NCI-H526 (cell line): ENCODE results near the gene FCN1.

ENCODE experiments used
- DNase-seq, 2 experiments: peaks; one replicate each; lab custom pipeline; 2025; lab: John Stamatoyannopoulos, UW

The FCN1 gene

GRCh38 chr9:134951461-134951860 is 33.7 kb upstream of the FCN1 start:
- no peak for DNase-seq

DNA sequence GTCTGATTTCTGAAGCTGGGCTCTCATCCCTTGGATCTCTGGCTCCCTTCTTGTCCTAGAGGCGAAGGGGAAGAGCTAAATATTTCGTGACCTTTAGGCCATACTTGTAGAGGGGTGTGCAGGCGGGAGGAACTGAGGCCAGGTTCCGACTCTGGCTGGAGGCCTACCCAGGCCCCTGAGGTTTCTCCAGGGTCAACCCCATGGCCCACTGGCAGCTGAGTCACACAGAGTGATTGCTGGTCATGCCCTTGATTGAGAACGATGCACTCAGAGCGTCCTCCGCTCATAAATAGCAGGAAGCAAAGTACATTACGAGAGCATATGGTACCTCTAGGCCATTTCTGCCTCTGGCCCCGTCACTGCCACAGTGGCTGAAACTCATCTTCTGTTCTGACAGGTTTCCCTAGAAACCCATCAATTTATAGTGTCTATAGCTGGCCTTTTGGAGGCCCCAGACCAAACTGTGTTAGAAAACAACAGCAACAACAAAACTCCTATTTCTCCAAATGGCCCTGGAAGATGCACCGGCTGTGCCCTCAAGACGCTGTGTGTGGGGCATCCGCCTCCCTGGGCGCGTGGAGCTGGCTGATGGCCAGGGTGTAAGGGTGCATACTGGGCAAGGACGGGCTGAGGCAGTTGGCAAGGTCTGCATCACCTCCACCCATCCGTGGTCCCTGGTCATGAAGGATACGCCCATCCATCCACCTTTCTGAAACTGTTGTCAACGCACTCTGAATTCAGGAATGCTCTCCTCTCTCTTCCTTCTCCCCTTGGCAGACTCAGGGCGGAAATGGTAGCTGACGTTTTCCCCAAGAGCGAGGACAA is 32.9 kb upstream of the FCN1 start:
- no peak for DNase-seq

GRCh38 chr9:134949681-134950385 is 32.1 kb upstream of the FCN1 start:
- DNase-seq, result no peak

DNA sequence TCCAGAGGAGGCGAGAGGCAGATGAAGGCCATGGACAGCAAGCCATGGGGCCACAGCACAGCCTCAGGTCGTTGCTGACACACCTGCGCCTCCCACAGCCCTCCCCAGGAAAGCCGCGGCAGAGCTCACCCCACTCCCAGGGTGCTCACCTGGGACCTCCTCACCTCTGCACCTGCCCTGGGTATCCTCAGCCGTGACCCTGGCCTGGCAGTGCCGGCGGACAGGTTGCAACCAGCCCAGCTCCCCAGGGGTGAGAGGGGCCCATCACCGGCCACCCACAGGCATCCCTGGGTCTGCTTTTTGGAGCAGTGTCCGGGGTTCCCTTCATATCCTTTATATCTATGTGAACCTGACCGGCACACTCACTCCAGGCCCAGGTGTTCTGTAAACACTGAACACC is 30.4 kb upstream of the FCN1 start:
- DNase-seq, result no peak

- DNase-seq, result no peak
These were observed 29.7 kb upstream of the FCN1 start for GRCh38 chr9:134947265-134947955.

GRCh38 chr9:134946663-134947062 is 29.0 kb upstream of the FCN1 start:
- DNase-seq, result no peak

GRCh38 chr9:134945509-134946275 is 28.0 kb upstream of the FCN1 start:
- DNase-seq, result no peak

GRCh38 chr9:134944916-134945315 is 27.2 kb upstream of the FCN1 start:
- DNase-seq, result no peak

DNA sequence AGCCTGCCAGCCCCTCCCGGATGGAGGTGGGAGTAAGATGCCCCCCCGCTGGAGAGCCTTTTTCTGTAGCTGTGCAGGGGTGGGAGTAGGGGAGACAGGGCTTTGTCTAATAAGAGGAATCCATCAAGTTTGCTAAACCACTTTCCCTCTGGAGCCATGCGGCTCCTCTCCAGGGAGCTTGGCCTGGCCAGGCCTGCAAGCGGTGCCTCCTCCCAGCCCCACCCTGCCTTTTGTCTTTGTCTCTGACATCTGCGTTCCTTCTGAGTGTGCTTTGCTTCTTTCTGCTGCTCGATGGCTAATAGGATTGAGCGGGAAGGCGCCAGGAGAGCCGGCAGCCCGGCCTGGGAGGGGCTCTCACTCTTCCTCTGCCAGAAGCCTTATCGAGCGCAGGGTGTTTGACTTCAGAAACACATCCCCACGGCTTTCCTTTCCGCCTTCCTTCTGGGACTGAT is 26.7 kb upstream of the FCN1 start:
- DNase-seq, result peak in 1 of 2 experiments; percentile 35

GRCh38 chr9:134943836-134944235 is 26.1 kb upstream of the FCN1 start:
- DNase-seq, result no peak

GRCh38 chr9:134943411-134943810 is 25.7 kb upstream of the FCN1 start:
- no peak for DNase-seq

GRCh38 chr9:134942788-134943184 is 25.1 kb upstream of the FCN1 start:
- peak in 1 of 2 experiments; percentile 3 for DNase-seq

DNA sequence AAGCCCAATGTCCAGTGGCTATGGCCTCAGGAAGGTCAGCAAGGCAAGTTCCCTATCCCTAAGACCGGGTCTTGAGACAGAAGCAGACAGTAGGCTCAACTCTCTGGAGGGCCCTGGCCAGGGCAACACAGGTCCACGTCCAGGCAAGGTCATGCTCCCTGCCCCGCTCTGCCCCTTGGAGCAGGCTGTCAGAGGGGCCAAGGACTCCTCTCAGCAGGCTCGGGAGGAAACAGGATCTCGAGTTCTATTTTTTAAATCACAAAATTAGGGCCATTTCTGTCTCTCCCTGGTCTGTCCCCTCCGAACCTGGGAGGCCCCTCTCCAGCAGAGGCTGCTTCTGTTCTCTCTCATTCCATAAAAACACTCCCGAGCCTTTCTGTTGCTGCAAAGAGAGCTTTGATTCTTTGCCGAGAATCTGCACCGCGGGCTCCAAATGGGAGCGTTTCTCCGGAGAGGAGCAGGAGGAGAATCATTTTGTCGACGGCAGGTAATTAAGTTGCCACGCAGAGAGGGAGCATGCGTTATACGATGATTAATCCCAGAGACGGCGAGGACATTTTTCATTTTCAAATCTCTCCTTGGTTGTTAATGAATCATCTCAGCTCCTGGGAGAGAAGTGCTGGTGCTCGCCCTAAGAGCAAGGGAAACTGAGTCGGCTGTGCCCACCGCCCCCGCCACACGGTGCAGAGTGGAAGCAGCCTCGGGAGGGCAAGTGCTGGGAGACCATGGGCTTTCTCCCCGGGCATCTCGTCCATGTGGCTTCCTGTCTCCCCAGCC is 24.5 kb upstream of the FCN1 start:
- no peak for DNase-seq

DNA sequence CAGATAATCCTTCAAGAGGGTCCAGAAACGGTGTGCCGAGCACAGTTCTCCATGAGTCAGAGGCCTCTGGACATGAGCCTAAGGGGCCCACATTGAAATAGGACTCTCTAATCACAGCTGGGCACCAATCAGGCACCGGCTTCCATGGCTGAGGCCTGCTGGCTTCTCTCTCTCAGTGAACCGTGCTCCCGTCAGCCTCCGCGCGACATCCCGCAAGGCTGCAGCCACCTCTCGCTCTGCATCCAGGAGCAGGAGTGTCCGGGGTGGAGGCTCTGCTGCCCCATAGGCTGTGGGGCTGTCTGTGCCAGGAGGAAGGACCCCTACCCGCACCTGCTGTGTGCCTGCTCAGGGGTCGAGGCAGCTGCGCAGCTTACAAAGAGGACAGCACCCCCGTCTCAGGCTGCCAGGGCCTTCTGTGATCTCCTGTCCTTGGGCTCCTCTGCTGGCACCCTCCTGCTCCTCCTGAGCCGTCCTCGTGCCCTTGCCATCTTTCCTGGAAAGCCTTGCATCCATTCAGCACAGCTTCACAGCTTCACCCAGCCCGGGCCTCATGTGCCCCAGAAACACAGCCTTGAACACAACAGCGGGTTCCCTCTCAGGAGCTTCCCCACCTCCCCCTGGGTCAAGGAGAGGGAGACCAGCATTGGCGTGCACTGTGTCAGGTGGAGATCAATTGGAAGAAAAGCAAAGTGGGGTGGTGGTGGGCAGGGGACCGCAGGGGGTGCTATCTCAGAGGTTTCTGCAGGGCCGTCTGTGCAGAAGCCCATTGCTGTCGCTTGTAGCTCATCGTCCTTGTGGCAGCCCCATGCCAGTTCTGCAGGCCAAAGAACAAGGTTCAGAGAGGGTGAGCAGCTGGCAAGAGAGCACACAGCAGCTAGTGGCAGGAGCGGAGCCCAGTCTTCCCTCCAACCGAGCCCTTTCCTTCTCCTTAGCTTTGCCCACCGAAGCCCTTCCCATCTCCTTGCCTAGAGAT is 22.8 kb upstream of the FCN1 start:
- no peak for DNase-seq

DNA sequence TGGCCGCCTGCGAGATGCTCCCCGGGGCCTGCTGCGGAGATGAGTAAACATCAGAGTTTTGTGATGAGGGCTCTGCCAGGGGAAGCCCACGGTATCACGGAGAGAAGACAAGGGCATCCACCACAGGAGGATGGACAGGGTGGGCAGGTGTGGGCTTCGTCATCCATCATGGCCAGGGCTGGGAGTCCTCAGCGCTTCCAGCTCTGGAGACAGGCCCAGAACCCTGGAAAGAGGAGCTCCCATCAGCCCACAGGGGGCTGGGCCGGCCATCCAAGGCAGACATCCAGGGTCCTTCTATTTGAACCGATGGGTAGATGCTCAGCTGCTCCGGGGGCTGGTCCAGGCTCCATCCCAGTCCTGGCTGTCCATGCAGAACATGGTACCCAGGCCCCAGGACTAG is 22.1 kb upstream of the FCN1 start:
- DNase-seq, result no peak

- no peak for DNase-seq
These were observed 21.5 kb upstream of the FCN1 start for GRCh38 chr9:134939080-134939733.

DNA sequence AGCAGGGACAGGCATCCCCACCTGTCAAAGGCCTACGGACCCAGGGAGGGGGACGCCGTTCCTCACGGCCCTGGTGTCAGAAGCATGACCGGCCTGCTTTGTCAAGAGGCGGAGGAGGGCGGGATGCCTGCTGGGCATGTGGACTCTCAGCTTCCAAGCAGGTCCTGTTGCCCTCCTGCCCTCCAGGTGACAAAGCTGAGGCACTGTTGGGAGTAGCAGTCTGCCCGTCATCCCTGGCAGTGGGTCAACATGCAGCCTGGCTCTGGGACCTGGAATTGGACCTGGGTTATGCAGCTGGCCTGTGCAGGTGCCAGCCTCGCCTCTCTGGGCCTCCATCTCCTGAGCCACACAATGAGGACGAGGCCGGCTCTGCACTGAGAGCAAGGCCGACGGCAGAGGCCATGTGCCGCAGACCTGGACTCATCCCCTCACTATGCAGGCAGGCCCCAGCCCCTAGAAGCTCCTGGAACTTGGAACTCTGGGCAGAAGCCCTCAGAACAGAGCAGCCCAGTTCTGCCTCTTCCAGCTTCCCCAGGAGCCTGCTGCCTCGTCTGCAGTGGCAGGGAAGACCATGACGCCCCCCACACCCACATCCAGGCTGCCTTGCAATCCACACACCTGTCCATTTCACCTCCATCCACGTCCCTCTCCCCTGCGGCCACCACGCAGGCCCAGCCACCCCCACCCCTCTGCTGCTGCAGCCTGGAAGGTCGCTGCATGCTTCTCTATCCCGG is 20.8 kb upstream of the FCN1 start:
- no peak for DNase-seq

- DNase-seq, result no peak
These were observed 20.0 kb upstream of the FCN1 start for GRCh38 chr9:134937566-134938345.
